ENCODE results near the gene HSBP1L1. TPM values are rescaled to one million over a fixed set of nuclear protein-coding genes. Genes with fewer than 3 reads are reported as not detected.
A peak's percentile ranks its signal among the peaks of the same experiment; 100 is the strongest.

HSBP1L1 gene
- total RNA-seq, 6 experiments from 2014 or later, result 16.8 to 35.1 (median 23.7) TPM

GRCh38 chr18:79965119-79965902, 868 bp downstream of the HSBP1L1 start:
- WGBS (ENCODE audit: insufficient coverage, low coverage, low lambda C conversion rate, missing lambda C conversion rate), result under 1% methylated on average over 16 of the region's 24 CpGs
- Histone ChIP-seq H3K27ac (peak overlapping the region; percentile 70 to 76 (median 75)), H3K4me1 (peaks cover 0 to 10% (median 3%) of the 10 kb centered on the region in 4 donors), H3K27me3 (no peaks in the 10 kb centered on the region), H3K36me3 (peaks cover 0 to 19% (median 3%) of the 10 kb centered on the region in 4 donors), H3K9me3 (no peaks in the 10 kb centered on the region), H3K4me3 (peak overlapping the region; percentile 58 to 74 (median 61))
- DNase-seq, result peak; percentile 56 to 64 (median 63)
- intact Hi-C loops (cut with DNase I), result no loop called here
- peak; percentile 57 to 69 (median 66) for ATAC-seq
- TF ChIP-seq POLR2A (IDR thresholded peaks at IDR 0.05), result no peak
- TF ChIP-seq, protein P1, sequence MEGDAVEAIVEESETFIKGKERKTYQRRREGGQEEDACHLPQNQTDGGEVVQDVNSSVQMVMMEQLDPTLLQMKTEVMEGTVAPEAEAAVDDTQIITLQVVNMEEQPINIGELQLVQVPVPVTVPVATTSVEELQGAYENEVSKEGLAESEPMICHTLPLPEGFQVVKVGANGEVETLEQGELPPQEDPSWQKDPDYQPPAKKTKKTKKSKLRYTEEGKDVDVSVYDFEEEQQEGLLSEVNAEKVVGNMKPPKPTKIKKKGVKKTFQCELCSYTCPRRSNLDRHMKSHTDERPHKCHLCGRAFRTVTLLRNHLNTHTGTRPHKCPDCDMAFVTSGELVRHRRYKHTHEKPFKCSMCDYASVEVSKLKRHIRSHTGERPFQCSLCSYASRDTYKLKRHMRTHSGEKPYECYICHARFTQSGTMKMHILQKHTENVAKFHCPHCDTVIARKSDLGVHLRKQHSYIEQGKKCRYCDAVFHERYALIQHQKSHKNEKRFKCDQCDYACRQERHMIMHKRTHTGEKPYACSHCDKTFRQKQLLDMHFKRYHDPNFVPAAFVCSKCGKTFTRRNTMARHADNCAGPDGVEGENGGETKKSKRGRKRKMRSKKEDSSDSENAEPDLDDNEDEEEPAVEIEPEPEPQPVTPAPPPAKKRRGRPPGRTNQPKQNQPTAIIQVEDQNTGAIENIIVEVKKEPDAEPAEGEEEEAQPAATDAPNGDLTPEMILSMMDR (IDR thresholded peaks at IDR 0.05), result no peak

GRCh38 chr18:79970419-79971133, 6.1 kb downstream of the HSBP1L1 start:
- Histone ChIP-seq H3K27ac (no peak overlapping the region), H3K27me3 (no peaks in the 10 kb centered on the region), H3K4me1 (peaks cover 0 to 8% (median 2%) of the 10 kb centered on the region in 4 donors), H3K36me3 (peaks cover 0 to 41% (median 13%) of the 10 kb centered on the region in 4 donors), H3K9me3 (no peaks in the 10 kb centered on the region), H3K4me3 (no peak overlapping the region)
- DNase-seq (peak in 1 of 3 donors; percentile 27), ATAC-seq (no peak)
- 83% methylated on average over 10 of the region's 12 CpGs for WGBS (ENCODE audit: insufficient coverage, low coverage, low lambda C conversion rate, missing lambda C conversion rate)
- intact Hi-C loops (cut with DNase I), result no loop called here
- TF ChIP-seq POLR2A (IDR thresholded peaks at IDR 0.05), result no peak
- TF ChIP-seq, protein P1 (IDR thresholded peaks at IDR 0.05), result no peak

- no peak for ATAC-seq
- intact Hi-C loops (cut with DNase I), result no loop called here
- Histone ChIP-seq H3K27ac (no peak overlapping the region), H3K27me3 (no peaks in the 10 kb centered on the region), H3K9me3 (no peaks in the 10 kb centered on the region), H3K4me1 (peaks cover 0 to 6% (median 2%) of the 10 kb centered on the region in 4 donors), H3K4me3 (no peak overlapping the region), H3K36me3 (peaks cover 0 to 41% (median 13%) of the 10 kb centered on the region in 4 donors)
- no peak for TF ChIP-seq POLR2A (IDR thresholded peaks at IDR 0.05)
- TF ChIP-seq, protein P1 (IDR thresholded peaks at IDR 0.05), result no peak
- 81% methylated on average over 12 of the region's 17 CpGs for WGBS (ENCODE audit: insufficient coverage, low coverage, low lambda C conversion rate, missing lambda C conversion rate)
- no peak for DNase-seq
Measured at GRCh38 chr18:79971211-79971952, 6.9 kb downstream of the HSBP1L1 start.

GRCh38 chr18:79971986-79972385, 7.5 kb downstream of the HSBP1L1 start:
- intact Hi-C loops (cut with DNase I), result no loop called here
- Histone ChIP-seq H3K4me3 (no peak overlapping the region), H3K27me3 (no peaks in the 10 kb centered on the region), H3K27ac (no peak overlapping the region), H3K9me3 (no peaks in the 10 kb centered on the region), H3K36me3 (peaks cover 0 to 41% (median 13%) of the 10 kb centered on the region in 4 donors), H3K4me1 (peaks cover 0 to 12% (median 4%) of the 10 kb centered on the region in 4 donors)
- TF ChIP-seq, protein P1 (IDR thresholded peaks at IDR 0.05), result no peak
- TF ChIP-seq POLR2A (IDR thresholded peaks at IDR 0.05), result no peak
- DNase-seq (no peak), ATAC-seq (no peak)
- 71% methylated on average over 6 of the region's 9 CpGs for WGBS (ENCODE audit: insufficient coverage, low coverage, low lambda C conversion rate, missing lambda C conversion rate)

All from right lobe of liver (tissue), 6 donors.